Sigmoid colon (tissue), 7 donors: ENCODE results near the gene ATP6V0D1. TPM values are rescaled to one million over a fixed set of nuclear protein-coding genes. Genes with fewer than 3 reads are reported as not detected.
A peak's percentile ranks its signal among the peaks of the same experiment; 100 is the strongest.

Experiments
- DNase-seq: peaks from one replicate; pipeline ENCODE4 v3.0.0-alpha.2; 2019
- H3K27ac ChIP-seq, 4 donors: fragments of 200-600 bp; sonication (generic); one replicate each; pipeline ENCODE4 v1.5.1; 2016 to 2019; ENCODE audit warnings: mild to moderate bottlenecking in 1 of 4
- H3K27me3 ChIP-seq, 3 donors: fragments of 200-600 bp; sonication (generic); one replicate each; pipeline ENCODE4 v1.5.1; 2019; ENCODE audit warnings: mild to moderate bottlenecking in 1 of 3
- H3K36me3 ChIP-seq, 4 donors: fragments of 200-600 bp; sonication (generic); one replicate each; pipeline ENCODE4 v1.5.1; 2016 to 2019
- H3K4me1 ChIP-seq, 4 donors: fragments of 200-600 bp; sonication (generic); one replicate each; pipeline ENCODE4 v1.5.1; 2017 to 2019
- H3K4me3 ChIP-seq, 4 donors: fragments of 200-600 bp; sonication (generic); one replicate each; pipeline ENCODE4 v1.5.1; 2017 to 2019; ENCODE audit warnings: mild to moderate bottlenecking in 2 of 4, moderate library complexity in 1 of 4
- H3K9me3 ChIP-seq, 4 donors: fragments of 200-600 bp in 3 of 4; sonication (generic) in 3 of 4; one replicate each; pipeline versions ENCODE4 v1.5.1 to v1.6.1; 2013 to 2019
- EP300 ChIP-seq, 4 donors: sonication (generic); formaldehyde crosslinking; IDR thresholded peaks; one replicate each; pipeline ENCODE4 v1.6.1; 2017; ENCODE audit warnings: antibody characterized with exemption in 4 of 4
- POLR2A ChIP-seq, 2 donors: fragments of 450-650 bp; IDR thresholded peaks; one replicate each; pipeline ENCODE4 v1.6.1; 2016; ENCODE audit warnings: antibody characterized with exemption in 2 of 2, mild to moderate bottlenecking in 2 of 2, moderate library complexity in 2 of 2
- POLR2AphosphoS5 ChIP-seq, 4 donors: sonication (generic); formaldehyde crosslinking; IDR thresholded peaks; one replicate each; pipeline ENCODE4 v1.6.1; 2017; ENCODE audit warnings: antibody characterized with exemption in 4 of 4
- WGBS, 2 donors: extraction: QIAGEN DNeasy Blood & Tissue Kit; methylation state at CpG; one replicate each; pipeline ENCODE4 v1.1.7; 2013; 5-methylcytosine and 5-hydroxymethylcytosine counted together
- intact Hi-C: fragments of 100-400 bp; cut with DNase I; formaldehyde crosslinking; loops from one replicate; pipeline ENCODE4 v1.15.1; 2023
- polyA plus RNA-seq, 3 donors: library from polyadenylated mRNA; stranded (reverse); fragments of 200-250 nt; gene quantifications; one replicate each; pipeline ENCODE4 v1.2.3, GENCODE V29; 2013
- total RNA-seq, 4 donors: library from RNA; depleted of rRNA; stranded (reverse); fragments of >200 nt; gene quantifications; one replicate each; pipeline ENCODE4 v1.1.0, GENCODE V29; 2016
- TF ChIP-seq, protein P1 (sequence below), 4 experiments: fragments of 450-650 bp in 3 of 4; fragments of 200-600 bp in 1 of 4; IDR thresholded peaks; one replicate each; pipeline ENCODE4 v1.5.1; 2016 to 2019; ENCODE audit warnings: antibody characterized with exemption in 4 of 4, mild to moderate bottlenecking in 3 of 4, moderate library complexity in 2 of 4
- donor health status: healthy with polysubstance abuse.
- donor health status: Bipolar disorder and iron deficiency.
- donor health status: healthy.

The ATP6V0D1 gene
- total and polyA plus RNA-seq, 7 donors: 70.3 to 287 (median 112) TPM

DNA sequence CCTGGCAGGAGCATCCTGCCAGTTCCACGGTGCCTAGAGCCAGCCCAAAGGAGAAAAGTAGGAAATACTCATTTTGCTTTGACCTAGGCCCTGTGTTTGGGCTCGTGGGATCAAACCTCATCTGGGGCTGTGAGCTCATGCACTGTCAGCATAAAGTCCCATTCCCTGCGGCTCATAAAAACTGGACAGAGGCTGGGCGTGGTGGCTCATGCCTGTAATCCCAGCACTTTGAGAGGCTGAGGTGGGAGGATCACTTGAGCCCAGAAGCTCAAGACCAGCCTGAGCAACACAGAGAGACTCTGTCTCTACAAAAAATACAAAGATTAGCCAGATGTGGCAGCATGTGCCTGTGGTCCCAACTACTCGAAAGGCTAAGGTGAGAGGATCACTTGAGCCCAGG is 17.9 kb downstream of the ATP6V0D1 start:
- Histone ChIP-seq H3K27ac (peak overlapping the region in 1 of 4 donors; percentile 25), H3K9me3 (no peaks in the 10 kb centered on the region), H3K27me3 (no peaks in the 10 kb centered on the region), H3K36me3 (peaks cover 0 to 10% (median 0%) of the 10 kb centered on the region in 4 donors), H3K4me1 (peaks cover 0 to 70% (median 62%) of the 10 kb centered on the region in 4 donors), H3K4me3 (no peak overlapping the region)
- intact Hi-C loops: no loop called here
- no peak for DNase-seq
- 25 to 67% methylated on average over 5 of the region's 5 CpGs for WGBS, 2 donors
- TF ChIP-seq, protein P1, sequence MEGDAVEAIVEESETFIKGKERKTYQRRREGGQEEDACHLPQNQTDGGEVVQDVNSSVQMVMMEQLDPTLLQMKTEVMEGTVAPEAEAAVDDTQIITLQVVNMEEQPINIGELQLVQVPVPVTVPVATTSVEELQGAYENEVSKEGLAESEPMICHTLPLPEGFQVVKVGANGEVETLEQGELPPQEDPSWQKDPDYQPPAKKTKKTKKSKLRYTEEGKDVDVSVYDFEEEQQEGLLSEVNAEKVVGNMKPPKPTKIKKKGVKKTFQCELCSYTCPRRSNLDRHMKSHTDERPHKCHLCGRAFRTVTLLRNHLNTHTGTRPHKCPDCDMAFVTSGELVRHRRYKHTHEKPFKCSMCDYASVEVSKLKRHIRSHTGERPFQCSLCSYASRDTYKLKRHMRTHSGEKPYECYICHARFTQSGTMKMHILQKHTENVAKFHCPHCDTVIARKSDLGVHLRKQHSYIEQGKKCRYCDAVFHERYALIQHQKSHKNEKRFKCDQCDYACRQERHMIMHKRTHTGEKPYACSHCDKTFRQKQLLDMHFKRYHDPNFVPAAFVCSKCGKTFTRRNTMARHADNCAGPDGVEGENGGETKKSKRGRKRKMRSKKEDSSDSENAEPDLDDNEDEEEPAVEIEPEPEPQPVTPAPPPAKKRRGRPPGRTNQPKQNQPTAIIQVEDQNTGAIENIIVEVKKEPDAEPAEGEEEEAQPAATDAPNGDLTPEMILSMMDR (IDR thresholded peaks at IDR 0.05): no peak
- TF ChIP-seq EP300 (IDR thresholded peaks at IDR 0.05): no peak
- TF ChIP-seq POLR2A (IDR thresholded peaks at IDR 0.05): peak in 1 of 2 donors; percentile 58
- TF ChIP-seq POLR2AphosphoS5 (IDR thresholded peaks at IDR 0.05): peak in 1 of 4 donors; percentile 4

DNA sequence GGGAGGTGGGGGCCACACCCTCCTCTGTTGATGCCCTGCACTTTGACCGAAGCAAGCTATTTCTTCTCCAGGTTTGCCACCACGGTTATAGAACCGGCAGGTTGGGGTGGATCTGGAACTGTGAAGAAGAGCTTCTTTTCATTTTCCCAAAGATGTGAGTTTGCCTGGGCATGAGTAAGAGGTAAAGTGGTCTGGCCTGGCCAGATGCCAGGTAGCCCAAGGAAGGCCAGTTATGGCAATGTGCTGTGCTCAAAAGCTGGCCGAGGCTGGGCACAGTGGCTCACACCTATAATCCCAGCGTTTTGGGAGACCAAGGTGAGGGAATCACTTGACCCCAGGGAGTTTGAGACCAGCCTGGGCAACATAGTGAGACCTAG is 18.7 kb downstream of the ATP6V0D1 start:
- no peaks in the 10 kb centered on the region for H3K9me3 ChIP-seq
- intact Hi-C loops: no loop called here
- no peak for DNase-seq
- H3K36me3 ChIP-seq: peaks cover 0 to 10% (median 0%) of the 10 kb centered on the region in 4 donors
- H3K27me3 ChIP-seq: no peaks in the 10 kb centered on the region
- H3K4me1 ChIP-seq: peaks cover 0 to 78% (median 70%) of the 10 kb centered on the region in 4 donors
- H3K27ac ChIP-seq: peak overlapping the region in 2 of 4 donors; percentile 25 to 35
- no peak overlapping the region for H3K4me3 ChIP-seq
- peak in 1 of 2 donors; percentile 19 for TF ChIP-seq POLR2A (IDR thresholded peaks at IDR 0.05)
- TF ChIP-seq, protein P1 (IDR thresholded peaks at IDR 0.05): no peak
- TF ChIP-seq POLR2AphosphoS5 (IDR thresholded peaks at IDR 0.05): no peak
- TF ChIP-seq EP300 (IDR thresholded peaks at IDR 0.05): no peak
- WGBS, 2 donors: 16 to 76% methylated on average over 5 of the region's 5 CpGs

DNA sequence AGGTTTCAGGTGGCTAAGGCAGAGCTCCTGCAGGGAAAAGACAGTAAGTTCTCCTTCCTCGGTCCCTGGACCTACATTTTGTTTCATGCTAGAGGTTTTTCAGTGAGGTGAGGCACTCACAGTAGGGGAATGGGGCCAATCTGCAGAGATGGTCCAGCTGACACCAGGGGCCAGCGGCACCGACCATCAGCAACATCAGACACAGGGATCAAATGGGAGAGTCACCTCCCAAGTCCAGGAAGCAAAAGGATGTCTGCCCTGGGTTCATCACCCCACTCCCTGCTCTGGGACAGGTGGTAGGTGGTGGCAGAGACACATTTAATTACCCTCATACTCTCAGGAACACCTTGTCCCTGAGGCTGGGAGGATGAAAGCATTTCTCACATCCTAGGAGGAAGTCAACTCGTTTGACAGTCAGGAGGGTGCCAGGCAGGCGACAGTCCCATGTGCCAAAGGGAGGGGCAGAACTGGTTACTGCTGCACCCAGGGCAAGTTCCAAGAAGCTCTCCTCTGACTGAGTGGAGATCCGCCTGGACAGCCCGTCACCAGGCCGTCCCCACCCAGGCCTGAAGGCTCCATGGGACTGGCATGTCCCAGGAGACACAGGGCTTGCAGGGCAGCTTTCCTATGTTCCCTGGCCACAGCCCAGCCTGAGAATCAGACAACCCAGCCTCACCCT is 19.2 kb downstream of the ATP6V0D1 start:
- Histone ChIP-seq H3K9me3 (no peaks in the 10 kb centered on the region), H3K27ac (peak overlapping the region in 2 of 4 donors; percentile 35 to 77), H3K36me3 (peaks cover 0 to 10% (median 0%) of the 10 kb centered on the region in 4 donors), H3K4me1 (peaks cover 0 to 83% (median 75%) of the 10 kb centered on the region in 4 donors), H3K4me3 (no peak overlapping the region), H3K27me3 (no peaks in the 10 kb centered on the region)
- no peak for DNase-seq
- 18 to 66% methylated on average over 8 of the region's 8 CpGs for WGBS, 2 donors
- intact Hi-C loops: no loop called here
- TF ChIP-seq EP300 (IDR thresholded peaks at IDR 0.05) (no peak), POLR2AphosphoS5 (IDR thresholded peaks at IDR 0.05) (peak in 1 of 4 donors; percentile 39)
- TF ChIP-seq, protein P1 (IDR thresholded peaks at IDR 0.05): no peak

DNA sequence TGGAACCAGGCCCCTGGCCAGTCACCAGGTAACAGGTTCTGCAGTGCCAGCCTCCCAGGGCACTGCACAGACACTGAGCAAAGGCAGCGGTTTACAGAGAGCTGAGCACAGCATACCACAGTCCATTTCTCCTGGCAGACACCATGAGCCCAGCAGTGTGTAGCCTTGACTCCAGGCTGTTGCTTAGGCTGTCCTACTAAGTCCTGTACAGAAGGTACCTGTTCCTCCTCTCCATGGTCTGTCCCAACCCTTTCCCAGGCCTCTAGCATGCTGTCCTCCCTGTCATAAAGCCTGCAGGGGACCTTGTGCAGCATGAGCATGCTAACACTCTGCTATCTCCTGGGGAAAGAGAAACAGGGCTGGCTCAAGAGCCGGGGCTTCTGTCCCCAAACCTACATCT is 20.0 kb downstream of the ATP6V0D1 start:
- intact Hi-C loops: no loop called here
- H3K27me3 ChIP-seq: no peaks in the 10 kb centered on the region
- H3K27ac ChIP-seq: peak overlapping the region in 1 of 4 donors; percentile 77
- H3K9me3 ChIP-seq: no peaks in the 10 kb centered on the region
- H3K4me3 ChIP-seq: no peak overlapping the region
- TF ChIP-seq POLR2A (IDR thresholded peaks at IDR 0.05) (no peak), EP300 (IDR thresholded peaks at IDR 0.05) (no peak), POLR2AphosphoS5 (IDR thresholded peaks at IDR 0.05) (no peak)
- TF ChIP-seq, protein P1 (IDR thresholded peaks at IDR 0.05): no peak
- peaks cover 0 to 10% (median 0%) of the 10 kb centered on the region in 4 donors for H3K36me3 ChIP-seq
- peaks cover 0 to 90% (median 82%) of the 10 kb centered on the region in 4 donors for H3K4me1 ChIP-seq
- DNase-seq: no peak
- WGBS, 2 donors: 47 to 81% methylated on average over 2 of the region's 2 CpGs
